ENCODE data around the gene KCNK4.

The KCNK4 gene

GRCh38 chr11:64254326-64254725, 36.8 kb upstream of the KCNK4 start:
- DNase-seq: no peak

GRCh38 chr11:64255135-64256128, 35.7 kb upstream of the KCNK4 start:
- DNase-seq: no peak

- DNase-seq: no peak
Observed at GRCh38 chr11:64256300-64256699, 34.8 kb upstream of the KCNK4 start.

- DNase-seq: no peak
Observed at GRCh38 chr11:64258356-64258755, 32.7 kb upstream of the KCNK4 start.

- no peak for DNase-seq
Observed at GRCh38 chr11:64258946-64259532, 32.1 kb upstream of the KCNK4 start.

GRCh38 chr11:64259533-64260067, 31.5 kb upstream of the KCNK4 start:
- no peak for DNase-seq

- DNase-seq: no peak
Observed at GRCh38 chr11:64260147-64260708, 30.9 kb upstream of the KCNK4 start.

- no peak for DNase-seq
Observed at GRCh38 chr11:64261556-64262080, 29.5 kb upstream of the KCNK4 start.

- DNase-seq: no peak
Observed at GRCh38 chr11:64262271-64263002, 28.7 kb upstream of the KCNK4 start.

GRCh38 chr11:64263021-64263946, 27.8 kb upstream of the KCNK4 start:
- DNase-seq: no peak

- DNase-seq: no peak
Observed at GRCh38 chr11:64263947-64264317, 27.2 kb upstream of the KCNK4 start.

- no peak for DNase-seq
Observed at GRCh38 chr11:64264371-64264852, 26.7 kb upstream of the KCNK4 start.

- no peak for DNase-seq
Observed at GRCh38 chr11:64265176-64266160, 25.6 kb upstream of the KCNK4 start.

- no peak for DNase-seq
Observed at GRCh38 chr11:64266339-64266738, 24.8 kb upstream of the KCNK4 start.

- no peak for DNase-seq
Observed at GRCh38 chr11:64267207-64267945, 23.7 kb upstream of the KCNK4 start.

GRCh38 chr11:64268025-64268892, 22.8 kb upstream of the KCNK4 start:
- DNase-seq: no peak

GRCh38 chr11:64268893-64269539, 22.1 kb upstream of the KCNK4 start:
- DNase-seq: no peak

Measured in NCI-H510A (cell line).